CD4-positive, alpha-beta T cell (primary cell): ENCODE data around the gene SIGLEC10. TPM values are rescaled to one million over a fixed set of nuclear protein-coding genes. Genes with fewer than 3 reads are reported as not detected.
A peak's percentile ranks its signal among the peaks of the same experiment; 100 is the strongest.
"Not testable (repeated sequence)": the region's sequence is repeated elsewhere in the genome, so short reads cannot be mapped to it uniquely, and the experiment has no call there.

Experiments used
- ATAC-seq: fragments of 200-7000 bp; cut with Tn5 transposase; one replicate; pipeline ENCODE4 v1.10.0; 2022; ENCODE audit warnings: mild to moderate bottlenecking; ENCODE audit not compliant: poor library complexity
- CTCF ChIA-PET: fragments of 350-600 bp; sonication (Branson Sonifier 250); formaldehyde crosslinking; loops from one replicate; lab custom pipeline; 2021; ENCODE audit warnings: antibody characterized with exemption, inconsistent platforms; lab: Charles Lee
- POLR2A ChIA-PET: fragments of 350-600 bp; sonication (Branson Sonifier 250); formaldehyde crosslinking; loops from one replicate; lab custom pipeline; 2021; ENCODE audit warnings: antibody characterized with exemption, inconsistent platforms; lab: Charles Lee
- DNase-seq, 14 experiments: peaks; one replicate each; pipeline ENCODE4 v3.0.0-alpha.2; 2013 to 2020; ENCODE audit warnings: mixed read lengths in 2 of 14
- H3K27ac ChIP-seq, 2 donors: one replicate each; pipeline versions ENCODE4 v1.5.1 to v1.7.0; 2013; ENCODE audit warnings: low read length in 2 of 2, low read depth in 1 of 2, mild to moderate bottlenecking in 1 of 2
- H3K27me3 ChIP-seq, 2 experiments: 1 replicate in 1 of 2; 2 replicates in 1 of 2; pipeline versions ENCODE4 v1.6.1 to v1.7.0; 2013; ENCODE audit warnings: low read length in 2 of 2, control low read depth in 1 of 2, mild to moderate bottlenecking in 1 of 2, moderate library complexity in 1 of 2; ENCODE audit not compliant: insufficient read depth in 2 of 2, control insufficient read depth in 1 of 2
- H3K36me3 ChIP-seq: one replicate; pipeline ENCODE4 v1.6.1; 2013; ENCODE audit warnings: low read length, control low read depth; ENCODE audit not compliant: insufficient read depth
- H3K4me1 ChIP-seq: one replicate; pipeline ENCODE4 v1.6.1; 2013; ENCODE audit warnings: low read length, control low read depth; ENCODE audit not compliant: insufficient read depth
- H3K4me3 ChIP-seq: one replicate; pipeline ENCODE4 v1.5.1; 2013; ENCODE audit warnings: mild to moderate bottlenecking, low read length, moderate library complexity
- H3K9me3 ChIP-seq, 2 experiments: 1 replicate in 1 of 2; 2 replicates in 1 of 2; pipeline versions ENCODE4 v1.6.1 to v1.7.0; 2013; ENCODE audit warnings: low read length in 2 of 2, mild to moderate bottlenecking in 2 of 2, control low read depth in 1 of 2, moderate library complexity in 1 of 2; ENCODE audit not compliant: control insufficient read depth in 1 of 2, insufficient read depth in 1 of 2
- H3K27ac Mint-ChIP-seq: one replicate; pipeline ENCODE4 v1.8.0; 2020; ENCODE audit warnings: mixed read lengths
- H3K27me3 Mint-ChIP-seq: one replicate; pipeline ENCODE4 v1.8.0; 2021; ENCODE audit warnings: mixed read lengths
- H3K36me3 Mint-ChIP-seq: one replicate; pipeline ENCODE4 v1.8.0; 2021; ENCODE audit warnings: low read depth, mixed read lengths
- H3K4me1 Mint-ChIP-seq: one replicate; pipeline ENCODE4 v1.8.0; 2021; ENCODE audit warnings: low read depth, mixed read lengths
- H3K4me3 Mint-ChIP-seq: one replicate; pipeline ENCODE4 v1.8.0; 2020; ENCODE audit warnings: mild to moderate bottlenecking, mixed read lengths
- H3K9me3 Mint-ChIP-seq: one replicate; pipeline ENCODE4 v1.8.0; 2020; ENCODE audit warnings: mixed read lengths
- intact Hi-C, 2 experiments: fragments of 100-400 bp; cut with DNase I in 1 of 2; cut with micrococcal nuclease in 1 of 2; formaldehyde crosslinking; loops; one replicate each; pipeline versions ENCODE4 v1.15.1 to v1.9.0; 2023 to 2025; cut with DNase I, micrococcal nuclease
- total RNA-seq, 174 experiments: library from RNA in 2 of 174; stranded (reverse) in 2 of 174; gene quantifications; one replicate each; pipeline ENCODE4 v1.2.3 and lab custom pipeline; 2021 to 2026
- TF ChIP-seq, protein P1 (sequence below): fragments of 200-600 bp; IDR thresholded peaks from one replicate; pipeline ENCODE4 v1.8.0; 2022; ENCODE audit warnings: antibody characterized with exemption, mild to moderate bottlenecking

Gene SIGLEC10
- total RNA-seq, 2 experiments from 2014 or later: 0.39 to 0.58 TPM

DNA sequence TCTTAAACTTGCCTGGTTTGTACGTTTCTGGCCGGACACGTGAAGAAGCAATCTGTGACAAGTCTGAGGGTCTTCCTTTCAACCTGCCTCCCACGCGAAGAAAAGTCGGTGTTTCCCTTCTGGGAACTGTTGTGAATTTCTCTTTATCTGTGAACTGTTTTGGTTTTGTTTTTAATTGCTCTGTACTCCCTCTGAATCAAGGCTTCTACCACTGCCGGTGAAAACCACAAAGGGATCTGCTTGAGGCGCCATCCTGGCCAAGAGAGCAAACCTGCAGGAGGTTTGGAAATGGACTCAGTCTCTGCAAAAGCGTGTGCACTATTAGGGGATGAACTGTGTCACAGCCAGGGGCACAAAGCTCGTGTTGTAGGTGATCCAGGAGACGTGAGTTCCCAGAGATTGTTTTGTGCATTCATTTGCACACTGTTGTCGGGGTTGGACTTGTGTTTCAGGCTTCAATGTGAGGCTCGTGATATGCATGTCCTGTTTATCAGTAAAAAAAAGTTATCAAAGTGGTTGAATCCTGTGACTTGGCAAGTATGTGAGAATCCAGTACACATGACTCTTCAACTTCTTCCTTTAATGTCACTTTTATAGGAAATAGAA, 31.1 kb upstream of the SIGLEC10 start:
- ATAC-seq (peak; percentile 29), DNase-seq (peak in 2 of 14 experiments; percentile 8 to 29)
- ChIA-PET POLR2A (interaction anchor here (1.1 kb wide), 1 partner anchor 937 kb away, joined by 4 read pairs; no protein-coding TSS in a partner anchor), CTCF (no interaction called here)
- no peak overlapping the region for H3K27ac ChIP-seq
- H3K27ac Mint-ChIP-seq: peak overlapping the region; percentile 21
- H3K27me3 Mint-ChIP-seq: no peaks in the 10 kb centered on the region
- peaks cover 0 to 13% of the 10 kb centered on the region in 2 experiments for H3K9me3 ChIP-seq
- peak overlapping the region; percentile 47 for H3K4me3 Mint-ChIP-seq
- no peak overlapping the region for H3K4me3 ChIP-seq
- no peaks in the 10 kb centered on the region for H3K27me3 ChIP-seq
- peaks cover 11% of the 10 kb centered on the region for H3K4me1 ChIP-seq
- TF ChIP-seq, protein P1, sequence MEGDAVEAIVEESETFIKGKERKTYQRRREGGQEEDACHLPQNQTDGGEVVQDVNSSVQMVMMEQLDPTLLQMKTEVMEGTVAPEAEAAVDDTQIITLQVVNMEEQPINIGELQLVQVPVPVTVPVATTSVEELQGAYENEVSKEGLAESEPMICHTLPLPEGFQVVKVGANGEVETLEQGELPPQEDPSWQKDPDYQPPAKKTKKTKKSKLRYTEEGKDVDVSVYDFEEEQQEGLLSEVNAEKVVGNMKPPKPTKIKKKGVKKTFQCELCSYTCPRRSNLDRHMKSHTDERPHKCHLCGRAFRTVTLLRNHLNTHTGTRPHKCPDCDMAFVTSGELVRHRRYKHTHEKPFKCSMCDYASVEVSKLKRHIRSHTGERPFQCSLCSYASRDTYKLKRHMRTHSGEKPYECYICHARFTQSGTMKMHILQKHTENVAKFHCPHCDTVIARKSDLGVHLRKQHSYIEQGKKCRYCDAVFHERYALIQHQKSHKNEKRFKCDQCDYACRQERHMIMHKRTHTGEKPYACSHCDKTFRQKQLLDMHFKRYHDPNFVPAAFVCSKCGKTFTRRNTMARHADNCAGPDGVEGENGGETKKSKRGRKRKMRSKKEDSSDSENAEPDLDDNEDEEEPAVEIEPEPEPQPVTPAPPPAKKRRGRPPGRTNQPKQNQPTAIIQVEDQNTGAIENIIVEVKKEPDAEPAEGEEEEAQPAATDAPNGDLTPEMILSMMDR: no peak
- peaks cover 20% of the 10 kb centered on the region for H3K4me1 Mint-ChIP-seq
- intact Hi-C loops: no loop called here
- no peaks in the 10 kb centered on the region for H3K9me3 Mint-ChIP-seq
- no peaks in the 10 kb centered on the region for H3K36me3 ChIP-seq
- no peaks in the 10 kb centered on the region for H3K36me3 Mint-ChIP-seq

DNA sequence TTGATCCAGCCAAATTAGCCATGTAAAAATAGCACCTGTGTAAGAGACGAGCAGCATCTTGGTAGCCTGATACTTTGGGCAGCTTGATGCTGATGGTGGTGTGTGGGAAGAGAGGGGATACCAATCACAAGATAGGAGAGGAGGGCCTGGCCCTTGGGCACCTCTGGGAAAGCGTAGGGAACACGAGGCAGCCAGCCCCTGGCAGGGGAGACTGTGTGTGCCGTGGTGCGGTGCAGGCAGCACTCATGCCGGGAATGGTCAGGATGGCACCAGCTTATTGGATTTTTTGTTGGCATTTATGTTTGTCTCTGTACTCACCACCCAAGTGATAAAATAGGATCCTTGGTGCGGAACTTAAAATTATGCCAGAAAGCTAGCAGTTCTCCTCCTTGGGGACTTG, 30.6 kb upstream of the SIGLEC10 start:
- no peak overlapping the region for H3K27ac ChIP-seq
- H3K4me1 Mint-ChIP-seq: peaks cover 20% of the 10 kb centered on the region
- peaks cover 11% of the 10 kb centered on the region for H3K4me1 ChIP-seq
- no peaks in the 10 kb centered on the region for H3K36me3 ChIP-seq
- DNase-seq (no peak), ATAC-seq (no peak)
- H3K4me3 ChIP-seq: no peak overlapping the region
- H3K36me3 Mint-ChIP-seq: no peaks in the 10 kb centered on the region
- intact Hi-C loops: no loop called here
- H3K9me3 ChIP-seq: peaks cover 0 to 13% of the 10 kb centered on the region in 2 experiments
- ChIA-PET POLR2A (no interaction called here), CTCF (no interaction called here)
- H3K9me3 Mint-ChIP-seq: no peaks in the 10 kb centered on the region
- H3K27ac Mint-ChIP-seq: peak overlapping the region; percentile 21
- peak overlapping the region; percentile 47 for H3K4me3 Mint-ChIP-seq
- TF ChIP-seq, protein P1: no peak
- no peaks in the 10 kb centered on the region for H3K27me3 ChIP-seq
- H3K27me3 Mint-ChIP-seq: no peaks in the 10 kb centered on the region

DNA sequence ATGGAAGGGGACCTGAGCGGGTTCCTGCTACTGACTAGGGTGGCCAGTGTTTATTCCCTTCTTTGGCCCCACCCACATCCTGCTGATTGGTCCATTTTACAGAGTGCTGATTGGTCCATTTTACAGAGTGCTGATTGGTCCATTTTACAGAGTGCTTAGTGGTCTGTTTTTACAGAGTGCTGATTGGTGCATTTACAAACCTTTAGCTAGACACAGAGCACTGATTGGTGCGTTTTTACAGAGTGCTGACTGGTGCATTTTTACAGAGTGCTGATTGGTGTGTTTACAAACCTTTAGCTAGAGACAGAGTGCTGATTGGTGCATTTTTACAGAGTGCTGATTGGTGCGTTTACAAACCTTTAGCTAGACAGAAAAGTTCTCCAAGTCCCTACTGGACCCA, 30.1 kb upstream of the SIGLEC10 start:
- CTCF ChIA-PET, H3K4me3 Mint-ChIP-seq, H3K9me3 Mint-ChIP-seq, POLR2A ChIA-PET, H3K36me3 Mint-ChIP-seq, intact Hi-C loops, H3K4me3 ChIP-seq, DNase-seq, H3K36me3 ChIP-seq, H3K27me3 Mint-ChIP-seq, H3K27ac Mint-ChIP-seq, ATAC-seq, H3K27ac ChIP-seq, H3K27me3 ChIP-seq: not testable (repeated sequence)
- Histone ChIP-seq H3K4me1 (peaks cover 11% of the 10 kb centered on the region), H3K9me3 (peaks cover 0 to 13% of the 10 kb centered on the region in 2 experiments)
- peaks cover 23% of the 10 kb centered on the region for H3K4me1 Mint-ChIP-seq
